Activated CD8-positive, alpha-beta T cell treated with anti-CD3 and anti-CD28 coated beads for 36 hours (primary cell): ENCODE measurements around the gene HS6ST1. TPM values are rescaled to one million over a fixed set of nuclear protein-coding genes. Genes with fewer than 3 reads are reported as not detected.
A peak's percentile ranks its signal among the peaks of the same experiment; 100 is the strongest.
"Not testable (repeated sequence)": the region's sequence is repeated elsewhere in the genome, so short reads cannot be mapped to it uniquely, and the experiment has no call there.

Experiments
- ATAC-seq: fragments of 200-7000 bp; cut with Tn5 transposase; one replicate; pipeline ENCODE4 v1.10.0; 2021; ENCODE audit warnings: mild to moderate bottlenecking, moderate library complexity
- CTCF ChIA-PET: fragments of 350-600 bp; sonication (Branson Sonifier 250); formaldehyde crosslinking; loops from one replicate; lab custom pipeline; 2021; ENCODE audit warnings: antibody characterized with exemption; lab: Charles Lee
- POLR2A ChIA-PET: fragments of 350-600 bp; sonication (Branson Sonifier 250); formaldehyde crosslinking; loops from one replicate; lab custom pipeline; 2021; ENCODE audit warnings: antibody characterized with exemption; lab: Charles Lee
- DNase-seq: peaks from one replicate; pipeline ENCODE4 v3.0.0-alpha.2; 2020
- H3K27ac Mint-ChIP-seq: one replicate; pipeline ENCODE4 v1.8.0; 2021; ENCODE audit warnings: mild to moderate bottlenecking, mixed read lengths
- H3K27me3 Mint-ChIP-seq: one replicate; pipeline ENCODE4 v1.8.0; 2021; ENCODE audit warnings: mixed read lengths
- H3K36me3 Mint-ChIP-seq: one replicate; pipeline ENCODE4 v1.8.0; 2021; ENCODE audit warnings: low read depth, mixed read lengths
- H3K4me1 Mint-ChIP-seq: one replicate; pipeline ENCODE4 v1.8.0; 2021; ENCODE audit warnings: low read depth, mixed read lengths
- H3K4me3 Mint-ChIP-seq: one replicate; pipeline ENCODE4 v1.8.0; 2021; ENCODE audit warnings: mild to moderate bottlenecking, moderate library complexity, mixed read lengths
- H3K9me3 Mint-ChIP-seq: one replicate; pipeline ENCODE4 v1.8.0; 2021; ENCODE audit warnings: mixed read lengths
- CTCF ChIP-seq: fragments of 200-600 bp; IDR thresholded peaks from one replicate; pipeline ENCODE4 v1.8.0; 2022; ENCODE audit warnings: antibody characterized with exemption, mild to moderate bottlenecking
- intact Hi-C: fragments of 100-400 bp; cut with micrococcal nuclease; formaldehyde crosslinking; loops from one replicate; pipeline ENCODE4 v1.10.0; 2022
- total RNA-seq, 2 experiments: library from RNA; stranded (reverse); gene quantifications; one replicate each; pipeline ENCODE4 v1.2.3, GENCODE V29; 2021

The HS6ST1 gene
- total RNA-seq, 2 experiments from 2014 or later: 12.5 to 13.0 TPM

- peaks cover 4% of the 10 kb centered on the region for H3K27me3 Mint-ChIP-seq
- ChIA-PET POLR2A (interaction anchor here (1.0 to 1.2 kb wide), 2 partner anchors 11 to 230 kb away, joined by 3 to 5 read pairs; partner anchors contain the start of gene UGGT1), CTCF (interaction anchor here (0.9 to 1.2 kb wide), 2 partner anchors 16 to 267 kb away, joined by 3 read pairs; no protein-coding TSS in a partner anchor)
- peaks cover 13% of the 10 kb centered on the region for H3K4me1 Mint-ChIP-seq
- H3K4me3 Mint-ChIP-seq: peak overlapping the region; percentile 54
- ATAC-seq (peak; percentile 1), DNase-seq (peak; percentile 17)
- no peaks in the 10 kb centered on the region for H3K9me3 Mint-ChIP-seq
- no peak overlapping the region for H3K27ac Mint-ChIP-seq
- H3K36me3 Mint-ChIP-seq: peaks cover 2% of the 10 kb centered on the region
- intact Hi-C loops: no loop called here
- no peak for TF ChIP-seq CTCF
These were observed 2.5 kb upstream of the HS6ST1 start for GRCh38 chr2:128320906-128321771.

- ATAC-seq (no peak), DNase-seq (no peak)
- Mint-ChIP-seq H3K27me3 (peaks cover 4% of the 10 kb centered on the region), H3K27ac (no peak overlapping the region), H3K36me3 (peaks cover 2% of the 10 kb centered on the region), H3K4me1 (peaks cover 18% of the 10 kb centered on the region), H3K9me3 (no peaks in the 10 kb centered on the region), H3K4me3 (peak overlapping the region; percentile 38)
- TF ChIP-seq CTCF: no peak
- CTCF ChIA-PET: interaction anchor here (1.2 kb wide), 1 partner anchor 15 kb away, joined by 3 read pairs; no protein-coding TSS in a partner anchor
- POLR2A ChIA-PET: interaction anchor here (1.0 to 1.2 kb wide), 2 partner anchors 10 to 230 kb away, joined by 3 to 5 read pairs; partner anchors contain the start of gene UGGT1
- intact Hi-C loops: no loop called here
These were observed 1.7 kb upstream of the HS6ST1 start for GRCh38 chr2:128320192-128320905.

- H3K4me3 Mint-ChIP-seq: peak overlapping the region; percentile 66
These were observed 1.0 kb upstream of the HS6ST1 start for GRCh38 chr2:128319631-128320191.

GRCh38 chr2:128318245-128318644 is 423 bp downstream of the HS6ST1 start:
- CTCF ChIA-PET, H3K9me3 Mint-ChIP-seq, H3K27ac Mint-ChIP-seq, intact Hi-C loops, POLR2A ChIA-PET, H3K36me3 Mint-ChIP-seq, H3K27me3 Mint-ChIP-seq: not testable (repeated sequence)
- peak; percentile 34 for DNase-seq
- Mint-ChIP-seq H3K4me3 (peak overlapping the region; percentile 66), H3K4me1 (peaks cover 37% of the 10 kb centered on the region)
- ATAC-seq: peak; percentile 9

More at GRCh38 chr2:128319631-128320191, 1.0 kb upstream of the HS6ST1 start:
- CTCF ChIA-PET: no interaction called here
- TF ChIP-seq CTCF: no peak
- H3K27me3 Mint-ChIP-seq: peaks cover 4% of the 10 kb centered on the region
- POLR2A ChIA-PET: interaction anchor here (1.2 kb wide), 1 partner anchor 229 kb away, joined by 3 read pairs; the partner anchor contains the start of gene UGGT1
- no peak overlapping the region for H3K27ac Mint-ChIP-seq
- intact Hi-C loops: no loop called here
- H3K36me3 Mint-ChIP-seq: peaks cover 2% of the 10 kb centered on the region
- H3K9me3 Mint-ChIP-seq: no peaks in the 10 kb centered on the region
- ATAC-seq: no peak
- no peak for DNase-seq
- H3K4me1 Mint-ChIP-seq: peaks cover 25% of the 10 kb centered on the region

- H3K9me3 Mint-ChIP-seq, DNase-seq, H3K36me3 Mint-ChIP-seq, H3K27me3 Mint-ChIP-seq, intact Hi-C loops, POLR2A ChIA-PET, H3K27ac Mint-ChIP-seq: not testable (repeated sequence)
- Mint-ChIP-seq H3K4me3 (peak overlapping the region; percentile 84), H3K4me1 (peaks cover 41% of the 10 kb centered on the region)
- peak; percentile 17 for ATAC-seq
- CTCF ChIA-PET: interaction anchor here (1.0 to 2.3 kb wide), 2 partner anchors 17 to 84 kb away, joined by 3 to 7 read pairs; no protein-coding TSS in a partner anchor
These were observed 806 bp downstream of the HS6ST1 start for GRCh38 chr2:128317899-128318225.
